Astrocyte of the spinal cord (primary cell): ENCODE data around the gene KDSR.

ENCODE experiments used
- DNase-seq: peaks from one replicate; pipeline ENCODE4 v3.0.0; 2011; ENCODE audit warnings: low read depth, low spot score
- H3K4me3 ChIP-seq: 2 replicates; pipeline ENCODE4 v1.5.1; 2011; ENCODE audit warnings: low read depth, mild to moderate bottlenecking, low read length, moderate library complexity
- CTCF ChIP-seq: IDR thresholded peaks from 2 replicates; pipeline ENCODE4 v1.5.1; 2012; ENCODE audit warnings: low read depth, mild to moderate bottlenecking, low read length, inconsistent platforms
- in situ Hi-C: cut with HindIII; loops from 2 replicates; pipeline ENCODE4 v1.10.0; 2017; ENCODE audit warnings: low sequenced_read_pairs

The KDSR gene

GRCh38 chr18:63350230-63350629, 16.8 kb downstream of the KDSR start:
- no peak overlapping the region for H3K4me3 ChIP-seq
- DNase-seq = no peak
- TF ChIP-seq CTCF = no peak
- in situ Hi-C loops = no loop called here

- no peak for TF ChIP-seq CTCF
- DNase-seq = no peak
- H3K4me3 ChIP-seq = no peak overlapping the region
- in situ Hi-C loops = no loop called here
These were observed 18.4 kb downstream of the KDSR start for GRCh38 chr18:63348508-63349136.

- in situ Hi-C loops = no loop called here
- no peak for TF ChIP-seq CTCF
- H3K4me3 ChIP-seq = no peak overlapping the region
- DNase-seq = peak; percentile 10
These were observed 20.4 kb downstream of the KDSR start for GRCh38 chr18:63346480-63347183.

- in situ Hi-C loops = no loop called here
These were observed 21.0 kb downstream of the KDSR start for GRCh38 chr18:63346031-63346430.

GRCh38 chr18:63344918-63345317, 22.1 kb downstream of the KDSR start:
- DNase-seq = no peak
- in situ Hi-C loops = no loop called here
- TF ChIP-seq CTCF = no peak
- H3K4me3 ChIP-seq = no peak overlapping the region

More at GRCh38 chr18:63346031-63346430, 21.0 kb downstream of the KDSR start:
- H3K4me3 ChIP-seq = no peak overlapping the region
- no peak for TF ChIP-seq CTCF
- DNase-seq = no peak

GRCh38 chr18:63344263-63344662, 22.7 kb downstream of the KDSR start:
- in situ Hi-C loops = no loop called here
- DNase-seq = no peak
- no peak overlapping the region for H3K4me3 ChIP-seq
- no peak for TF ChIP-seq CTCF
